Islet of Langerhans (tissue), 1 donor: ENCODE measurements around the gene EFCC1.
"Not testable (repeated sequence)": the region's sequence is repeated elsewhere in the genome, so short reads cannot be mapped to it uniquely, and the experiment has no call there.

Experiments used
- FAIRE-seq: peaks from one replicate; lab custom pipeline; 2011; peaks lifted over from hg19 to GRCh38; lab: Jason Lieb, UNC

EFCC1 gene

GRCh38 chr3:129056451-129057173 lies 55.5 kb downstream of the EFCC1 start:
- no peak for FAIRE-seq

GRCh38 chr3:129057249-129057648 lies 56.1 kb downstream of the EFCC1 start:
- no peak for FAIRE-seq

GRCh38 chr3:129058441-129059200 lies 57.5 kb downstream of the EFCC1 start:
- FAIRE-seq = no peak

GRCh38 chr3:129059311-129059958 lies 58.3 kb downstream of the EFCC1 start:
- no peak for FAIRE-seq

- no peak for FAIRE-seq
These were observed 59.3 kb downstream of the EFCC1 start, which contains the start of gene GP9 for GRCh38 chr3:129060276-129061022. Gene GP9, plus strand, starts transcription at chr3:129060779. Its CDS starts 961 bp downstream, at chr3:129061740.

- no peak for FAIRE-seq
These were observed 60.2 kb downstream of the EFCC1 start for GRCh38 chr3:129061023-129061887.

GRCh38 chr3:129061888-129062834 lies 61.1 kb downstream of the EFCC1 start:
- no peak for FAIRE-seq

GRCh38 chr3:129063091-129063640 lies 62.1 kb downstream of the EFCC1 start:
- no peak for FAIRE-seq

- FAIRE-seq = no peak
These were observed 62.9 kb downstream of the EFCC1 start for GRCh38 chr3:129063841-129064482.

- no peak for FAIRE-seq
These were observed 64.1 kb downstream of the EFCC1 start for GRCh38 chr3:129065016-129065719.

- no peak for FAIRE-seq
These were observed 64.6 kb downstream of the EFCC1 start for GRCh38 chr3:129065720-129066073.

- not testable (repeated sequence) for FAIRE-seq
These were observed 66.6 kb downstream of the EFCC1 start for GRCh38 chr3:129067719-129068118.

- no peak for FAIRE-seq
These were observed 67.3 kb downstream of the EFCC1 start for GRCh38 chr3:129068291-129068886.

GRCh38 chr3:129069313-129070085 lies 68.4 kb downstream of the EFCC1 start:
- not testable (repeated sequence) for FAIRE-seq

- FAIRE-seq = no peak
These were observed 69.2 kb downstream of the EFCC1 start for GRCh38 chr3:129070086-129070885.

GRCh38 chr3:129077222-129077621 lies 76.1 kb downstream of the EFCC1 start:
- no peak for FAIRE-seq

- FAIRE-seq = no peak
These were observed 77.4 kb downstream of the EFCC1 start for GRCh38 chr3:129078510-129078909.
